Measurements from ENCODE around the gene TMEM184A. TPM values are rescaled to one million over a fixed set of nuclear protein-coding genes. Genes with fewer than 3 reads are reported as not detected.
A peak's percentile ranks its signal among the peaks of the same experiment; 100 is the strongest.
"Not testable (repeated sequence)": the region's sequence is repeated elsewhere in the genome, so short reads cannot be mapped to it uniquely, and the experiment has no call there.

Gene TMEM184A
- polyA plus RNA-seq, 2 donors = 80.2 to 187 TPM

DNA sequence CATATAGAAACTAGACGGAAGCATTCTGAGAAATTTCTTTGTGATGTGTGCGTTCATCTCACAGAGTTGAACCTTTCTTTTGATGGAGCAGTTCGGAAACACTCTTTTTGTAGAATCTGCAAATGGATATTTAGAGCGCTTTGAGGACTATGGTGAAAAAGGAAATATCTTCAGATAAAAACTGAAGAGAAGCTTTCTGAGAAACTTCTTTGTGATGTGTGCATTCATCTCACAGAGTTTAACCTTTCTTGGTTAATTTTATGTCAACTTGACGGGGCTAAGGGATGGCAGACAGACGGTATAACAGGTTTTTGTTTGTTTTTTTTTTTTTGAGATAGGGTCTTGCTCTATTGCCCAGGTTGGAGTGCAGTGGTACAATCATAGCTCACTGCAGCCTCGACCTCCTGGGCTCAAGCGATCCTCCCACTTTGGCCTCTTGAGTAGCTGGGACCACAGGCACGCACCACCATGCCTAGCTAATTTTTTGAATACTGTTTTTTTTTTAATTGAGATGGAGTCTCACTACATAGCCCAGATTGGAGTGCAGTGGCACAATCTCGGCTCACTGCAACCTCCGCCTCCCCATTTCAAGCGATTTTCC is 36.6 kb downstream of the TMEM184A start:
- H3K9me3 ChIP-seq (ENCODE audit: control insufficient read depth in 2 of 2, insufficient read depth in 1 of 2, low read depth in 1 of 2, low read length in 1 of 2); H3K27ac ChIP-seq (ENCODE audit: low read depth in 2 of 2, low read length in 1 of 2); H3K36me3 ChIP-seq (ENCODE audit: control insufficient read depth in 2 of 2, insufficient read depth in 2 of 2, low read length in 1 of 2); H3K4me3 ChIP-seq (ENCODE audit: low read depth in 1 of 2, low read length in 2 of 2); H3K27me3 ChIP-seq (ENCODE audit: control insufficient read depth in 1 of 2, insufficient read depth in 2 of 2, low read length in 2 of 2); H3K4me1 ChIP-seq (ENCODE audit: control insufficient read depth in 2 of 2, insufficient read depth in 2 of 2, low read length in 1 of 2): not testable (repeated sequence)
- WGBS, 2 donors = 91 to 93% methylated on average over 12 of the region's 12 CpGs

DNA sequence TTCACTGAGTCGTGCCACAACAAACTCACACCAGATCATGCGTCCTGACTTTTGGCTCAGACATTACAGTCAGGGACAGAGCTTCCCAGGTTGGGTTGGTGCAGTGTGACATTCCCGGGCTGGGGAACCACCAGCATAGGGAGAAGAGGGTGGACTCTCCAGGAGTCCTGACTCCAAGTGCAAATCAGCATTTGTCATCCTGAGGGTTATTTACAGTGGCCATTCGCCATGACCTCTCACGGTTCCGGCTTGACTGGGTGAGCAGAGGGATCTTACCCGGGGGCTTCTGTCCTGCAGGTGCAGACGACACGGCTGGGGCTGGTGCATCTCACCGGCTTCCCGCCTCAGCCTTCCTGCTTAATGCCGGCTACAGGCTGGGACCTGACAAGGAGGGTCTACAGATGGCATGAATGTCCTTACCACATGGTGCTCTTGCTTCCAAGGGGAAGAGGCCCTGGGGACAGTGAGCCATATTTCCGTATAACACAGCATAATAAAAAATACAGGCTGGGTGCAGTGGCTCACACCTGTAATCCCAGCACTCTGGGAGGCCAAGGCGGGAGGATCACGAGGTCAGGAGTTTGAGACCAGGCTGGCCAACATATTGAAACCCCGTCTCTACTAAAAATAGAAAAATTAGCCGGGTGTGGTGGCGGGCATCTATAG is 39.3 kb downstream of the TMEM184A start:
- Histone ChIP-seq H3K9me3 (ENCODE audit: control insufficient read depth in 2 of 2, insufficient read depth in 1 of 2, low read depth in 1 of 2, low read length in 1 of 2) (no peaks in the 10 kb centered on the region), H3K4me3 (ENCODE audit: low read depth in 1 of 2, low read length in 2 of 2) (no peak overlapping the region), H3K27me3 (ENCODE audit: control insufficient read depth in 1 of 2, insufficient read depth in 2 of 2, low read length in 2 of 2) (no peaks in the 10 kb centered on the region), H3K27ac (ENCODE audit: low read depth in 2 of 2, low read length in 1 of 2) (no peak overlapping the region), H3K36me3 (ENCODE audit: control insufficient read depth in 2 of 2, insufficient read depth in 2 of 2, low read length in 1 of 2) (no peaks in the 10 kb centered on the region), H3K4me1 (ENCODE audit: control insufficient read depth in 2 of 2, insufficient read depth in 2 of 2, low read length in 1 of 2) (peaks cover 0 to 3% of the 10 kb centered on the region in 2 donors)
- WGBS, 2 donors = 68 to 69% methylated on average over 18 of the region's 18 CpGs

DNA sequence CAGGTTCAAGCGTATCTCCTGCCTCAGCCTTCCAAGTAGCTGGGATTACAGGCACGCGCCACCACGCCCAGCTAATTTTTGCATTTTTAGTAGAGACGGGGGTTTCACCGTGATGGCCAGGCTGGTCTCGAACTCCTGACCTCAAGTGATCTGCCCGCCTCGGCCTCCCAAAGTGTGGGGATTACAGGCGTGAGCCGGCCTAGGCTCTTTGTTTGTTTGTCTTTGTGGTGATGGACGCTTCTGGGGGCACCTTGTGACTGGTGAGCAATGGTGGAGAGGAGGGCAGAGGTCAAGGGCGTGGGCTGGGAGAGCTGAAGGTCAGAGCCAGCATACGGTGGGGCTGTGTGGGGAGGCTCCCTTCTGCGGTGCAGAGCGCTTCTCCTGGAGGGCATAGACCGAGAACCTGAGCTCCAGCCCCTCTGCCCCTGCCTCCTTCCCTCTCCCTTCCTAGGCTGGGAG is 40.5 kb downstream of the TMEM184A start:
- not testable (repeated sequence) for H3K27me3 ChIP-seq (ENCODE audit: control insufficient read depth in 1 of 2, insufficient read depth in 2 of 2, low read length in 2 of 2)

DNA sequence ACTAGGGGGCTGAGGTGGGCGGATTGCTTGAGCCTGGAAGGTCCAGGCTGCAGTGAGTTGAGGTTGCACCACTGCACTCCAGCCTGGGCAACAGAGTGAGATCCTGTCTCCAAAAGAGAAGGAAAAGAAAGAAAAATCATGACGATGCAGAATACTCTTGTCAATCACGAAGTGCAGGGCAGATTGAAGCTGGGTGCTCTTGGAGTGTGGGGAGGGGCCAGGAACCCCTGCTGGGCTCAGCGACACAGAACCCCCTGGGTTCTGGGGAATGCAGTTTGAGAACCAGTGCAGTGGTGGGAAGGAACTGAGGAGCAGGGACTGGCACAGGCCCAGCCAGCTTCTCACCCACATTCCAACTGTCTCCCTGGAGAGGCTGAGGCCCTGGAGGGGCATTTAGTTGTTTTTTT is 41.0 kb downstream of the TMEM184A start:
- Histone ChIP-seq H3K4me1 (ENCODE audit: control insufficient read depth in 2 of 2, insufficient read depth in 2 of 2, low read length in 1 of 2) (peaks cover 0 to 3% of the 10 kb centered on the region in 2 donors), H3K9me3 (ENCODE audit: control insufficient read depth in 2 of 2, insufficient read depth in 1 of 2, low read depth in 1 of 2, low read length in 1 of 2) (no peaks in the 10 kb centered on the region), H3K27me3 (ENCODE audit: control insufficient read depth in 1 of 2, insufficient read depth in 2 of 2, low read length in 2 of 2) (no peaks in the 10 kb centered on the region), H3K36me3 (ENCODE audit: control insufficient read depth in 2 of 2, insufficient read depth in 2 of 2, low read length in 1 of 2) (no peaks in the 10 kb centered on the region), H3K27ac (ENCODE audit: low read depth in 2 of 2, low read length in 1 of 2) (no peak overlapping the region), H3K4me3 (ENCODE audit: low read depth in 1 of 2, low read length in 2 of 2) (no peak overlapping the region)
- WGBS, 2 donors = 74 to 84% methylated on average over 4 of the region's 4 CpGs

More for the DNA sequence above, 40.5 kb downstream of the TMEM184A start:
- H3K27ac ChIP-seq (ENCODE audit: low read depth in 2 of 2, low read length in 1 of 2); H3K36me3 ChIP-seq (ENCODE audit: control insufficient read depth in 2 of 2, insufficient read depth in 2 of 2, low read length in 1 of 2); H3K4me3 ChIP-seq (ENCODE audit: low read depth in 1 of 2, low read length in 2 of 2); H3K9me3 ChIP-seq (ENCODE audit: control insufficient read depth in 2 of 2, insufficient read depth in 1 of 2, low read depth in 1 of 2, low read length in 1 of 2); H3K4me1 ChIP-seq (ENCODE audit: control insufficient read depth in 2 of 2, insufficient read depth in 2 of 2, low read length in 1 of 2): not testable (repeated sequence)
- 74 to 75% methylated on average over 17 of the region's 17 CpGs for WGBS, 2 donors

DNA sequence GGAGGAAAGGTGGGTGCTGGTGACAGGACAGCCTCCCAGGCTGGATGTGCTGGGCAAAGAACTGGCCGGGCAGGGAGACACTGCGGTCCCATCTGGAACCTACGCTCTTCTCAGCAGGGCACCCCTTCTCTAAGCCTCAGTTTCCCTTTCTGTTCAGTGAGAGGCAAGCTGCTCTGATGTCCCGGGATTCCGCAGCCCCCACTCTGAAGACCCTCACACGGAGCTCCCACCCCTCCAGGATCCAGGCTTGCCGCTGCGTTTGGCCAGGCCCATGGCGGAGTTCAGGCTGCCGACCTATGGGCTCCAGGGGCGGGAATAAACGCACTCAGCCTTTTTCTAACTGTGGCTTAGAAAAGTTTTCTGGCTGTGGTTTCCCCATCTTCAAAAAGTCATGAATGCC is 41.6 kb downstream of the TMEM184A start:
- H3K36me3 ChIP-seq (ENCODE audit: control insufficient read depth in 2 of 2, insufficient read depth in 2 of 2, low read length in 1 of 2) = no peaks in the 10 kb centered on the region
- no peak overlapping the region for H3K4me3 ChIP-seq (ENCODE audit: low read depth in 1 of 2, low read length in 2 of 2)
- H3K4me1 ChIP-seq (ENCODE audit: control insufficient read depth in 2 of 2, insufficient read depth in 2 of 2, low read length in 1 of 2) = peaks cover 0 to 3% of the 10 kb centered on the region in 2 donors
- H3K27me3 ChIP-seq (ENCODE audit: control insufficient read depth in 1 of 2, insufficient read depth in 2 of 2, low read length in 2 of 2) = no peaks in the 10 kb centered on the region
- no peaks in the 10 kb centered on the region for H3K9me3 ChIP-seq (ENCODE audit: control insufficient read depth in 2 of 2, insufficient read depth in 1 of 2, low read depth in 1 of 2, low read length in 1 of 2)
- no peak overlapping the region for H3K27ac ChIP-seq (ENCODE audit: low read depth in 2 of 2, low read length in 1 of 2)
- 78 to 84% methylated on average over 12 of the region's 12 CpGs for WGBS, 2 donors

DNA sequence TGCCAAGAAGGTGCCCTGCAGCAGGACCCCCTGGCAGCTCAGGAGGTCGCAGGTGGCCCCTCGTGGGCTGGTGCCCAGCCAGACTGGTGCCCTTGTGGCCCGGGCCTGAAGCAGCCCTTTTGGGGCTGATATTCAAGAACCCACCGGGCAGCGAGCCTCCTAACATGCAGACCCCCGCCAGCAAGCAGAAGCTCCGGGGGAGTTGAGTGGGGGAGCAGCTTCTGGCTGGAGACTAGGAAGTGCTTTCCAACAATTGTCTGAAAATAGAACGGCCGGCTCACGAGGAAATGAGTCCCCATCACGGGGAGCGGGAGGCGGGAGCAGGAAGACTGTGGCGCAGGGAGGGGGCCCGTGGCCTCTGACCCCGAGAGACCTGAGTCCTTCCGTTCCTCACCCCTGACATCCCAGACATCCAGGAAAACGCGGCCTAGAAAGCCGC is 42.3 kb downstream of the TMEM184A start:
- H3K27me3 ChIP-seq (ENCODE audit: control insufficient read depth in 1 of 2, insufficient read depth in 2 of 2, low read length in 2 of 2) = no peaks in the 10 kb centered on the region
- H3K4me3 ChIP-seq (ENCODE audit: low read depth in 1 of 2, low read length in 2 of 2) = no peak overlapping the region
- H3K36me3 ChIP-seq (ENCODE audit: control insufficient read depth in 2 of 2, insufficient read depth in 2 of 2, low read length in 1 of 2) = no peaks in the 10 kb centered on the region
- no peaks in the 10 kb centered on the region for H3K9me3 ChIP-seq (ENCODE audit: control insufficient read depth in 2 of 2, insufficient read depth in 1 of 2, low read depth in 1 of 2, low read length in 1 of 2)
- peaks cover 0 to 3% of the 10 kb centered on the region in 2 donors for H3K4me1 ChIP-seq (ENCODE audit: control insufficient read depth in 2 of 2, insufficient read depth in 2 of 2, low read length in 1 of 2)
- WGBS, 2 donors = 42 to 51% methylated on average over 20 of the region's 20 CpGs
- H3K27ac ChIP-seq (ENCODE audit: low read depth in 2 of 2, low read length in 1 of 2) = peak overlapping the region; percentile 57 to 58

DNA sequence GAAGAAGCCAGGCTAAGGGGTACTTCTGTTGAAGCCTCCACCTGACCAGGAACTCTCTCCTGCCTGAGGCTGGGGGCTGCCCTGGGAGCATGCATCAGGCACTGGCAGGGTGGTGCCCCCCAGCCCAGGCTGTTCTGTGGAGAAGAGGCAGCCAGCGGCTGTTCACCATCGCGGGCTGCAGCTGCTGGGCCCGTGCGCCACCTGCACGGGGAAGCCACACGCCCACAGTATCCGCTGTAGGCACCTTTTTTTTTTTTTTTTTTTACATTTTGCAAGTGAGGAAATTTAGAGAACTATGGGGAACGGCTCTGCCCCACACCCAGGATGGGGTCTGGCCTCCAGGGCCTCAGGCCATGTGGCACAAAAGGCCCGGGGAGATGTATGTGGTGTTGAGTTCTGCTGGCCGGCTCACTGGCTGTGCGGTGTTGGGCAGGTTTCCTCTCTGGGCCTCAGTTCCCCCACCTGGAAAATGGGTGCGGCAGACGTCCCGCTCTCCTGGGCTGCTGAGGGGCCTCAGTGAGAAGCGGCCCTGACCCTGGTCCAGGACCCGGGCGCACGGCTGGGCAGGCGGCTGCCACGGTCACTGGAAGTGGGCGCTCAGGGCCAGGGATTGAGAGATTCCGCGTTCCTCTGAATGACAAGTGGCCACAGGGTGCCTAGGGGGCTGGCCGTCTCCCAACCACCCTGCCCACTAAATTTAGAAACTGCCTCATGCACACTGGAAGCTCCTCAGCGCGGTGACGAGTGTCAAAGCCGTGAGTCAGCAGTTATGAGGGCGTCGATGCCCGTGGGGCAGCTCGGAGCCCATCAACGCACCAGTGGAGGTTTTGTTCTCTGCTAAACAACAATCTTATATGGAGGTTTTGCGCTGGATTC is 43.0 kb downstream of the TMEM184A start:
- Histone ChIP-seq H3K27ac (ENCODE audit: low read depth in 2 of 2, low read length in 1 of 2) (peak overlapping the region; percentile 57 to 58), H3K4me3 (ENCODE audit: low read depth in 1 of 2, low read length in 2 of 2) (no peak overlapping the region)
- 48 to 52% methylated on average over 35 of the region's 35 CpGs for WGBS, 2 donors

DNA sequence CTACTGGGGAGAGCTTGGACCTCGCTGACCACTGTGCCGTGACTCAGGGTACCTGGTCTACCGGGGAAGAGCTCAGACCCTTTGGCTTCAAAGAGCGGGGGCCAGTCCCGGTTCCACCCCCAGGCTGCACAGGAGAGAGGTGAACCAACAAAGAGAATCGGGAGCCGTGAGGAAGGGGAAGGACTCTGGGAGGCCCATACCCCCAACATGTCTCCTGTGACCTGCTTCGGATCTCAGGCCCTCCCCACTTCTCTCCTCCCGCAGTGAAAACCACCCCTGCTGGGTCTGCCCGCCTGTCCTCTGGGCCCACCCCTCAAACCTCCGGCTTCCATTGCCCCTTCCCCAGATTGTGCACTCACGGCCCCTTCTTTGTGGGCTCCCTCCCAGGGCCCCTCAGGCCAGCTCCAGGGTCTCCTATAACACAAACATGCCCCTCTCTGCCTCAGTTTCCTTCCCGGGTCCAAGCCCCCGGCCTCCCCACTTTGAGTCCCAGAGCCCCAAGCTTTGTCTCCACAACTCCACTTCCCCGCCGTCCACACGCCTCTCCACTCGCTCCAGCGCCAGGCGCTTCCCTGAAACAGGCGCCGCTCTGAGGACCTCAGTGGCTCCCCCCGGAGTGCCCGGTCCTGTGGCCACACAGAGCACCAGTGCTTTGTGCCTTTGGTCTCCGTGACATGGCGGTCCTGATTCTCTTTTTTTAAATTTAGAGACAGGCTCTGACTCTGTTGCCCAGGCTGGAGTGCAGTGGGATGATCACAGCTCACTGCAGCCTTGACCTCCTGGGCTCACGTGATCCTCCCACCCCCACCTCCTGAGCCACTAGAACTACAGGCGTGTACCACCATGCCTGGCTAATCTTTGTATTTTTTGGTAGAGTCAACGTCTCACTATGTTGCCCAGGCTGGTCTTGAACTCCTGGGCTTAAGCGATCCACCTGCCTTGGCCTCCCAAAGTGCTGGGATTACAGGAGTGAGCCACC is 44.3 kb downstream of the TMEM184A start:
- peaks cover 0 to 3% of the 10 kb centered on the region in 2 donors for H3K4me1 ChIP-seq (ENCODE audit: control insufficient read depth in 2 of 2, insufficient read depth in 2 of 2, low read length in 1 of 2)
- no peaks in the 10 kb centered on the region for H3K27me3 ChIP-seq (ENCODE audit: control insufficient read depth in 1 of 2, insufficient read depth in 2 of 2, low read length in 2 of 2)
- H3K9me3 ChIP-seq (ENCODE audit: control insufficient read depth in 2 of 2, insufficient read depth in 1 of 2, low read depth in 1 of 2, low read length in 1 of 2) = no peaks in the 10 kb centered on the region
- WGBS, 2 donors = 85 to 87% methylated on average over 30 of the region's 30 CpGs
- H3K36me3 ChIP-seq (ENCODE audit: control insufficient read depth in 2 of 2, insufficient read depth in 2 of 2, low read length in 1 of 2) = no peaks in the 10 kb centered on the region
- H3K27ac ChIP-seq (ENCODE audit: low read depth in 2 of 2, low read length in 1 of 2) = no peak overlapping the region
- no peak overlapping the region for H3K4me3 ChIP-seq (ENCODE audit: low read depth in 1 of 2, low read length in 2 of 2)

More for the DNA sequence above, 43.0 kb downstream of the TMEM184A start:
- Histone ChIP-seq H3K27me3 (ENCODE audit: control insufficient read depth in 1 of 2, insufficient read depth in 2 of 2, low read length in 2 of 2) (no peaks in the 10 kb centered on the region), H3K4me1 (ENCODE audit: control insufficient read depth in 2 of 2, insufficient read depth in 2 of 2, low read length in 1 of 2) (peaks cover 0 to 3% of the 10 kb centered on the region in 2 donors), H3K9me3 (ENCODE audit: control insufficient read depth in 2 of 2, insufficient read depth in 1 of 2, low read depth in 1 of 2, low read length in 1 of 2) (no peaks in the 10 kb centered on the region), H3K36me3 (ENCODE audit: control insufficient read depth in 2 of 2, insufficient read depth in 2 of 2, low read length in 1 of 2) (no peaks in the 10 kb centered on the region)

DNA sequence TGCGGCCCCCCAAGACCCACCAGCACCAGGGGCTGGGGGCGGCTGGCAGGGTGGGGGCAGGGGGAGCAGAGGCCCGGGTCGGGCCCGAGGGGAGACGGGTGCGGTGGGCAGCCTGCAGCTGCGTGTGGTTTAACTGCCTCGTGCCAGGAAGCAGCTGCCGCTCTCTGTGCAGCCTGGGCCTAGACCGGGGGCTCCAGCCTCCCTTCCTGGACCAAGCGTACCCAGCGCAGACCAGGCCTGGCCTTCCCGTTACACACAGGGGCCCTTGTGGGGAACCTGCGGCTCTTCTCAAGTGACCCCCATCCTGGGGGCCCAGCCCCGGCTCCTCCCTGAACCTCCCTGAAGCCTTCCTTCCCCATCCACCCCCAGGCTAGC is 45.2 kb downstream of the TMEM184A start:
- 67 to 74% methylated on average over 15 to 16 of the region's 16 CpGs for WGBS, 2 donors
- H3K4me1 ChIP-seq (ENCODE audit: control insufficient read depth in 2 of 2, insufficient read depth in 2 of 2, low read length in 1 of 2) = peaks cover 0 to 7% of the 10 kb centered on the region in 2 donors
- no peaks in the 10 kb centered on the region for H3K9me3 ChIP-seq (ENCODE audit: control insufficient read depth in 2 of 2, insufficient read depth in 1 of 2, low read depth in 1 of 2, low read length in 1 of 2)
- no peak overlapping the region for H3K4me3 ChIP-seq (ENCODE audit: low read depth in 1 of 2, low read length in 2 of 2)
- H3K27me3 ChIP-seq (ENCODE audit: control insufficient read depth in 1 of 2, insufficient read depth in 2 of 2, low read length in 2 of 2) = no peaks in the 10 kb centered on the region
- no peak overlapping the region for H3K27ac ChIP-seq (ENCODE audit: low read depth in 2 of 2, low read length in 1 of 2)
- no peaks in the 10 kb centered on the region for H3K36me3 ChIP-seq (ENCODE audit: control insufficient read depth in 2 of 2, insufficient read depth in 2 of 2, low read length in 1 of 2)

Measured in esophagus (tissue), 2 donors.